H9 (cell line): ENCODE results near the gene SCNM1. TPM values are rescaled to one million over a fixed set of nuclear protein-coding genes. Genes with fewer than 3 reads are reported as not detected.

Experiments
- DNase-seq: peaks from one replicate; pipeline ENCODE4 v3.0.0-alpha.2; 2017
- H2AFZ ChIP-seq: one replicate; pipeline ENCODE4 v1.6.1; 2013; ENCODE audit warnings: mild to moderate bottlenecking, low read length, control low read depth, moderate library complexity
- H2AK5ac ChIP-seq: 2 replicates; pipeline ENCODE4 v1.6.1; 2013; ENCODE audit warnings: low read length, control low read depth, mixed read lengths; ENCODE audit not compliant: insufficient read length
- H2BK120ac ChIP-seq: one replicate; pipeline ENCODE4 v1.6.1; 2013; ENCODE audit warnings: low read depth, mild to moderate bottlenecking, low read length, control low read depth, inconsistent platforms; ENCODE audit not compliant: poor library complexity, severe bottlenecking
- H2BK12ac ChIP-seq: 2 replicates; pipeline ENCODE4 v1.6.1; 2013; ENCODE audit warnings: low read length, control low read depth, mixed read lengths, low read depth; ENCODE audit not compliant: insufficient read length
- H2BK15ac ChIP-seq: 2 replicates; pipeline ENCODE4 v1.6.1; 2013; ENCODE audit warnings: low read depth, low read length, control low read depth
- H2BK20ac ChIP-seq: one replicate; pipeline ENCODE4 v1.6.1; 2013; ENCODE audit warnings: low read depth, mild to moderate bottlenecking, low read length, control low read depth, inconsistent platforms; ENCODE audit not compliant: poor library complexity, severe bottlenecking
- H2BK5ac ChIP-seq: 2 replicates; pipeline ENCODE4 v1.6.1; 2013; ENCODE audit warnings: low read length, control low read depth, mixed read lengths; ENCODE audit not compliant: insufficient read length
- H3K14ac ChIP-seq: 2 replicates; pipeline ENCODE4 v1.6.1; 2013; ENCODE audit warnings: low read length, control low read depth; ENCODE audit not compliant: insufficient read depth
- H3K18ac ChIP-seq: 2 replicates; pipeline ENCODE4 v1.6.1; 2013; ENCODE audit warnings: low read depth, mild to moderate bottlenecking, mixed read lengths, low read length, control low read depth; ENCODE audit not compliant: insufficient read length
- H3K23ac ChIP-seq: 2 replicates; pipeline ENCODE4 v1.6.1; 2013; ENCODE audit warnings: low read length, control low read depth, mixed read lengths, low read depth; ENCODE audit not compliant: insufficient read length
- H3K23me2 ChIP-seq: 2 replicates; pipeline ENCODE4 v1.6.1; 2013; ENCODE audit warnings: low read depth, mild to moderate bottlenecking, mixed read lengths, low read length, control low read depth; ENCODE audit not compliant: insufficient read length, poor library complexity, severe bottlenecking
- H3K27ac ChIP-seq: 2 replicates; pipeline ENCODE4 v1.5.1; 2013; ENCODE audit warnings: low read length, control low read depth, mixed read lengths, low read depth; ENCODE audit not compliant: insufficient read length
- H3K27me3 ChIP-seq: 2 replicates; pipeline ENCODE4 v1.6.1; 2013; ENCODE audit warnings: low read length, control low read depth, inconsistent platforms; ENCODE audit not compliant: insufficient read depth
- H3K4ac ChIP-seq: 2 replicates; pipeline ENCODE4 v1.6.1; 2013; ENCODE audit warnings: low read depth, mild to moderate bottlenecking, control low read depth, inconsistent platforms, low read length, moderate library complexity
- H3K4me1 ChIP-seq: 2 replicates; pipeline ENCODE4 v1.6.1; 2013; ENCODE audit warnings: low read length, control low read depth, inconsistent platforms; ENCODE audit not compliant: insufficient read depth
- H3K4me2 ChIP-seq: 2 replicates; pipeline ENCODE4 v1.6.1; 2013; ENCODE audit warnings: low read length, control low read depth, mixed read lengths; ENCODE audit not compliant: insufficient read length, insufficient read depth
- H3K56ac ChIP-seq: 2 replicates; pipeline ENCODE4 v1.6.1; 2013; ENCODE audit warnings: low read depth, mild to moderate bottlenecking, mixed read lengths, low read length, control low read depth; ENCODE audit not compliant: insufficient read length
- H3K79me1 ChIP-seq: 2 replicates; pipeline ENCODE4 v1.6.1; 2013; ENCODE audit warnings: low read depth, mild to moderate bottlenecking, moderate library complexity, low read length, control low read depth, inconsistent platforms; ENCODE audit not compliant: insufficient read depth, poor library complexity, severe bottlenecking
- H3K79me2 ChIP-seq: 2 replicates; pipeline ENCODE4 v1.6.1; 2013; ENCODE audit warnings: low read length, control low read depth, inconsistent platforms; ENCODE audit not compliant: insufficient read depth
- H3K9ac ChIP-seq: 2 replicates; pipeline ENCODE4 v1.6.1; 2013; ENCODE audit warnings: low read length, control low read depth, mixed read lengths; ENCODE audit not compliant: insufficient read length; ENCODE audit errors: extremely low read depth
- H3K9me3 ChIP-seq: one replicate; pipeline ENCODE4 v1.6.1; 2013; ENCODE audit warnings: low read depth, low read length, inconsistent platforms; ENCODE audit not compliant: control insufficient read depth
- H3T11ph ChIP-seq: one replicate; pipeline ENCODE4 v1.6.1; 2013; ENCODE audit warnings: mild to moderate bottlenecking, low read length, control low read depth, inconsistent platforms
- H4K20me1 ChIP-seq: one replicate; pipeline ENCODE4 v1.6.1; 2013; ENCODE audit not compliant: control insufficient read depth, insufficient read length, insufficient read depth
- H4K5ac ChIP-seq: 2 replicates; pipeline ENCODE4 v1.6.1; 2013; ENCODE audit warnings: low read depth, mild to moderate bottlenecking, mixed read lengths, low read length, control low read depth; ENCODE audit not compliant: insufficient read length
- H4K8ac ChIP-seq: replicated peaks from 2 replicates; pipeline ENCODE4 v1.6.1; 2013; ENCODE audit warnings: low read length, control low read depth, mixed read lengths, low read depth; ENCODE audit not compliant: insufficient read length
- H4K91ac ChIP-seq: 2 replicates; pipeline ENCODE4 v1.6.1; 2013; ENCODE audit warnings: low read depth, mild to moderate bottlenecking, moderate library complexity, mixed read lengths, low read length, control low read depth; ENCODE audit not compliant: insufficient read length
- H3K27ac Mint-ChIP-seq, 3 experiments: 2 replicates in 2 of 3; 3 replicates in 1 of 3; pipeline ENCODE4 v1.8.0; 2020 to 2021; ENCODE audit warnings: mixed read lengths in 3 of 3, mild to moderate bottlenecking in 1 of 3, moderate library complexity in 1 of 3
- H3K27me3 Mint-ChIP-seq: 2 replicates; pipeline ENCODE4 v1.8.0; 2021; ENCODE audit warnings: low read depth, mild to moderate bottlenecking, moderate library complexity, mixed read lengths
- H3K36me3 Mint-ChIP-seq, 3 experiments: 2 replicates in 2 of 3; 3 replicates in 1 of 3; pipeline ENCODE4 v1.8.0; 2020 to 2021; ENCODE audit warnings: low read depth in 3 of 3, mixed read lengths in 3 of 3; ENCODE audit not compliant: insufficient read depth in 1 of 3
- H3K4me1 Mint-ChIP-seq, 2 experiments: 2 replicates each; pipeline ENCODE4 v1.8.0; 2020; ENCODE audit warnings: mixed read lengths in 2 of 2
- H3K4me3 Mint-ChIP-seq, 2 experiments: 2 replicates in 1 of 2; 3 replicates in 1 of 2; pipeline ENCODE4 v1.8.0; 2020 to 2021; ENCODE audit warnings: mild to moderate bottlenecking in 2 of 2, mixed read lengths in 2 of 2, moderate library complexity in 1 of 2
- H3K9me3 Mint-ChIP-seq, 2 experiments: 2 replicates in 1 of 2; 3 replicates in 1 of 2; pipeline ENCODE4 v1.8.0; 2020; ENCODE audit warnings: mild to moderate bottlenecking in 2 of 2, mixed read lengths in 2 of 2, moderate library complexity in 1 of 2
- CTCF ChIP-seq: fragments of 200-600 bp; sonication (generic); conservative IDR thresholded peaks from 3 replicates; pipeline ENCODE4 v1.8.0; 2021; ENCODE audit warnings: antibody characterized with exemption, mild to moderate bottlenecking
- WGBS: extraction: QIAGEN DNeasy Blood & Tissue Kit; methylation state at CpG from one replicate; pipeline ENCODE4 v1.1.7; 2013; ENCODE audit warnings: missing lambda C conversion rate, low lambda C conversion rate, mixed read lengths; ENCODE audit not compliant: insufficient read length; ENCODE audit errors: extremely low coverage; 5-methylcytosine and 5-hydroxymethylcytosine counted together
- total RNA-seq: library from RNA; stranded (reverse); gene quantifications from 2 replicates; pipeline ENCODE4 v1.2.1, GENCODE V29; 2021

The SCNM1 gene
- total RNA-seq, 1 experiment from 2014 or later = 60.5 TPM

DNA sequence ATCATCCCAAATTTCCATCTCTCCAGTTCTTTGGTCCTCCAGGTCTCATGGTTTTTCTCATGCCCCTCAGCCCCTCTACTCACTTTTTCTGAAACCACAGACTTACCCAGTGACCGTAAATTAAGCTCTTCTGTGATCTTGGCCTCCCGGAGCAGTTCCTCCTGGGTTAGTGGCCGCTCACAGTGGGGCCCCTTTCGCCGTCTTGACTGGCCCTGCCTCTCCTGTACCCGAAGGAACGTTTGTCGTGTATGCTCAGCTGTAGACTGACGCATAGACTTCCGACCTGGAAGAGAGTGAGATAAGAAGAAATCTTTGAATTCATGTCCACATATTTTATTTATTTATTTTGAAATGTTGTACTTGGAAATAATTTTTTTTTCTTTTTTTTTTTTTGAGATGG lies 18.3 kb downstream of the SCNM1 start:
- H3K9ac ChIP-seq = no peak overlapping the region
- no peak overlapping the region for H4K8ac ChIP-seq
- H4K20me1 ChIP-seq = no peaks in the 10 kb centered on the region
- no peak overlapping the region for H4K5ac ChIP-seq
- H3K9me3 Mint-ChIP-seq = no peaks in the 10 kb centered on the region
- no peak overlapping the region for H3K27ac ChIP-seq
- no peak overlapping the region for H3K27ac Mint-ChIP-seq
- H3K27me3 Mint-ChIP-seq = no peaks in the 10 kb centered on the region
- no CpG with 5 or more reads among the region's 10 CpGs for WGBS
- no peaks in the 10 kb centered on the region for H3K4me1 ChIP-seq
- no peak overlapping the region for H2BK20ac ChIP-seq
- H3K27me3 ChIP-seq = no peaks in the 10 kb centered on the region
- no peak overlapping the region for H3K14ac ChIP-seq
- no peak overlapping the region for H3K4me2 ChIP-seq
- no peak overlapping the region for H2BK15ac ChIP-seq
- H2AFZ ChIP-seq = no peak overlapping the region
- H3K79me1 ChIP-seq = no peaks in the 10 kb centered on the region
- H2AK5ac ChIP-seq = no peak overlapping the region
- no peak overlapping the region for H3K4ac ChIP-seq
- H3K18ac ChIP-seq = no peak overlapping the region
- no peak overlapping the region for H2BK5ac ChIP-seq
- no peak overlapping the region for H2BK120ac ChIP-seq
- H3K23me2 ChIP-seq = no peaks in the 10 kb centered on the region
- DNase-seq = no peak
- no peak overlapping the region for H2BK12ac ChIP-seq
- peaks cover 6 to 10% of the 10 kb centered on the region in 2 experiments for H3K4me1 Mint-ChIP-seq
- H3K36me3 Mint-ChIP-seq = peaks cover 43 to 68% (median 63%) of the 10 kb centered on the region in 3 experiments
- H3K56ac ChIP-seq = no peak overlapping the region
- no peak overlapping the region for H3K4me3 Mint-ChIP-seq
- H3K79me2 ChIP-seq = peaks cover 8% of the 10 kb centered on the region; the same call in 1 of the 2 replicates
- TF ChIP-seq CTCF = no peak
- no peak overlapping the region for H4K91ac ChIP-seq
- H3T11ph ChIP-seq = no peak overlapping the region
- no peaks in the 10 kb centered on the region for H3K9me3 ChIP-seq
- H3K23ac ChIP-seq = no peak overlapping the region
